ENCODE measurements around the gene CSNK1A1.

The CSNK1A1 gene

DNA sequence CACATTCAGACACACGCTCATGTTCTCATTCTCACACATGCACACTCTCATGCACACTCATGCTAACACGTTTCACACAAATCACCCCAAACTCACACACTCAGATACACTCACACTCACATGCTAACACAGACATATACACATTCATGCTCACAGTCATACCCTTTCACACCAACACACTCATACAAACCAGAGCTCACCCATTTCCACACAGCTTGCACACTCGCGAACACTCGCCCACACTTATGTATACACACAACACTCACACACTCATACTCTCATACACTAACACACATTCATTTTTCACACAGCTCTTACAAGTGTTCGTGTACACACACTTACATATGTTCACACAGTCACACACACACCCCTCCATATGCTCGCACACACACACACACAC is 108.0 kb downstream of the CSNK1A1 start:
- in situ Hi-C loops (cut with MboI; ENCODE audit: low sequenced_read_pairs, unreplicated experiment) = no loop called here
- DNase-seq (ENCODE audit: low spot score) = no peak
- TF ChIP-seq, protein P1, sequence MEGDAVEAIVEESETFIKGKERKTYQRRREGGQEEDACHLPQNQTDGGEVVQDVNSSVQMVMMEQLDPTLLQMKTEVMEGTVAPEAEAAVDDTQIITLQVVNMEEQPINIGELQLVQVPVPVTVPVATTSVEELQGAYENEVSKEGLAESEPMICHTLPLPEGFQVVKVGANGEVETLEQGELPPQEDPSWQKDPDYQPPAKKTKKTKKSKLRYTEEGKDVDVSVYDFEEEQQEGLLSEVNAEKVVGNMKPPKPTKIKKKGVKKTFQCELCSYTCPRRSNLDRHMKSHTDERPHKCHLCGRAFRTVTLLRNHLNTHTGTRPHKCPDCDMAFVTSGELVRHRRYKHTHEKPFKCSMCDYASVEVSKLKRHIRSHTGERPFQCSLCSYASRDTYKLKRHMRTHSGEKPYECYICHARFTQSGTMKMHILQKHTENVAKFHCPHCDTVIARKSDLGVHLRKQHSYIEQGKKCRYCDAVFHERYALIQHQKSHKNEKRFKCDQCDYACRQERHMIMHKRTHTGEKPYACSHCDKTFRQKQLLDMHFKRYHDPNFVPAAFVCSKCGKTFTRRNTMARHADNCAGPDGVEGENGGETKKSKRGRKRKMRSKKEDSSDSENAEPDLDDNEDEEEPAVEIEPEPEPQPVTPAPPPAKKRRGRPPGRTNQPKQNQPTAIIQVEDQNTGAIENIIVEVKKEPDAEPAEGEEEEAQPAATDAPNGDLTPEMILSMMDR (IDR thresholded peaks at IDR 0.05; ENCODE audit: borderline replicate concordance, control extremely low read depth, extremely low read depth, insufficient read depth, missing control alignments) = no peak

DNA sequence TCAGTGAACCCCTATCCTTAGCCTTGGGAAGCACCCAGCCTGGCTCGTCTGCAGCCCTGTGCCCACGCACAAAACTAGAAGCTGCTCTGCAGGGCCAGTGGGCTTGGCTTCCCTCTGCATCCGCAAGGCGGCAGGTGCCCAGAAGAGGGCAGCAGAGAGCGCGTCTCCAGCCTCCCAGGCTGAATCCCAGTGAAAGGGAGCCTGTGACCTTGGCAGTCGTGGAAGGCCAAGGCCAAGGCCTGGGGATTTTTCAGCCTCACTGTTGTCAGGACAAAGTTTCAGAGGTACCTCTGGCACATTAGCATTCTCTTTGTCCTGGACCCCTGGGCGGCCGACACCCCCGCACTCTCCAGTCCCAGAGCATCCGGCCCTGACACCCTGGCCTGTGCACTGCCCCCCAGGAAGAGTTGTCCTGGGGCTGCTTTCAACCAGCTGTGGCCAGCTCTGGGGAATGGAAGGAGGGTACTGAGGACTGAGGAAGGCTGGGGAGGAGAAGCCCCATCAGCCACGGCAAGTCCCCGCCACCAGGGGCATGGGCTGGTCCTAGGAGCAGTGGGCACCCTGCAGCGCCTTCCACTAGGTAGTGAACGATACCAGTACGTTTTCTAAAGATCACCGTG is 108.6 kb downstream of the CSNK1A1 start:
- TF ChIP-seq, protein P1 (IDR thresholded peaks at IDR 0.05; ENCODE audit: borderline replicate concordance, control extremely low read depth, extremely low read depth, insufficient read depth, missing control alignments) = peak; percentile 83
- in situ Hi-C loops (cut with MboI; ENCODE audit: low sequenced_read_pairs, unreplicated experiment) = no loop called here
- peak; percentile 88 for DNase-seq (ENCODE audit: low spot score)
